Muscle layer of duodenum (tissue), 2 donors: ENCODE results near the gene HES1.
"Not testable (repeated sequence)": the region's sequence is repeated elsewhere in the genome, so short reads cannot be mapped to it uniquely, and the experiment has no call there.

Experiments
- H3K27ac ChIP-seq: one replicate; pipeline ENCODE4 v1.7.0; 2013; ENCODE audit warnings: mild to moderate bottlenecking, low read length
- H3K27me3 ChIP-seq: one replicate; pipeline ENCODE4 v1.7.0; 2013; ENCODE audit warnings: low read depth, mild to moderate bottlenecking, control low read depth, low read length
- H3K36me3 ChIP-seq, 2 donors: one replicate each; pipeline ENCODE4 v1.7.0; 2013; ENCODE audit warnings: low read length in 2 of 2, control low read depth in 1 of 2, mild to moderate bottlenecking in 1 of 2; ENCODE audit not compliant: insufficient read depth in 2 of 2, control insufficient read depth in 1 of 2
- H3K4me1 ChIP-seq, 2 donors: one replicate each; pipeline ENCODE4 v1.7.0; 2013; ENCODE audit warnings: low read length in 2 of 2, mild to moderate bottlenecking in 2 of 2, control low read depth in 1 of 2, moderate library complexity in 1 of 2; ENCODE audit not compliant: insufficient read depth in 2 of 2, control insufficient read depth in 1 of 2
- H3K4me3 ChIP-seq, 2 donors: one replicate each; pipeline ENCODE4 v1.7.0; 2013; ENCODE audit warnings: low read length in 2 of 2, low read depth in 1 of 2, mild to moderate bottlenecking in 1 of 2
- H3K9me3 ChIP-seq, 2 donors: one replicate each; pipeline ENCODE4 v1.7.0; 2013; ENCODE audit warnings: low read length in 2 of 2, control low read depth in 1 of 2, mild to moderate bottlenecking in 1 of 2; ENCODE audit not compliant: control insufficient read depth in 1 of 2
- donor health status: healthy.

HES1 gene

DNA sequence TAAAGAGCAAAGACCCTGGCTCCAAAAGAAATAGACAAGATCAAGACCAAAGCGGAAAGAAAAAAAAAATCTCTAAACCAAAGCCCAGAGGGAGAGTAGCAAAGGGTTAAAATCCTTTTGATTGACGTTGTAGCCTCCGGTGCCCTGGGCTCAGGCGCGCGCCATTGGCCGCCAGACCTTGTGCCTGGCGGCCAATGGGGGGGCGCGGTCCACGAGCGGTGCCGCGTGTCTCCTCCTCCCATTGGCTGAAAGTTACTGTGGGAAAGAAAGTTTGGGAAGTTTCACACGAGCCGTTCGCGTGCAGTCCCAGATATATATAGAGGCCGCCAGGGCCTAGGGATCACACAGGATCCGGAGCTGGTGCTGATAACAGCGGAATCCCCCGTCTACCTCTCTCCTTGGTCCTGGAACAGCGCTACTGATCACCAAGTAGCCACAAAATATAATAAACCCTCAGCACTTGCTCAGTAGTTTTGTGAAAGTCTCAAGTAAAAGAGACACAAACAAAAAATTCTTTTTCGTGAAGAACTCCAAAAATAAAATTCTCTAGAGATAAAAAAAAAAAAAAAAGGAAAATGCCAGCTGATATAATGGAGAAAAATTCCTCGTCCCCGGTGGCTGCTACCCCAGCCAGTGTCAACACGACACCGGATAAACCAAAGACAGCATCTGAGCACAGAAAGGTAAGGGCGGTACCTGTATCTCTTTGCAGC is at the start of gene HES1:
Gene HES1, plus strand, starts transcription at position 343 of the 713 bp plus-strand sequence. Its CDS starts 233 bp downstream, at position 576.
- peaks cover 15 to 17% of the 10 kb centered on the region in 2 donors for H3K4me1 ChIP-seq
- H3K36me3 ChIP-seq, result peaks cover 0 to 3% of the 10 kb centered on the region in 2 donors
- H3K4me3 ChIP-seq, result peak within 1 kb of the TSS; percentile 82 to 85
- H3K9me3 ChIP-seq, result no peaks in the 10 kb centered on the region
- no peaks in the 10 kb centered on the region for H3K27me3 ChIP-seq
- peak within 1 kb of the TSS; percentile 94 for H3K27ac ChIP-seq

DNA sequence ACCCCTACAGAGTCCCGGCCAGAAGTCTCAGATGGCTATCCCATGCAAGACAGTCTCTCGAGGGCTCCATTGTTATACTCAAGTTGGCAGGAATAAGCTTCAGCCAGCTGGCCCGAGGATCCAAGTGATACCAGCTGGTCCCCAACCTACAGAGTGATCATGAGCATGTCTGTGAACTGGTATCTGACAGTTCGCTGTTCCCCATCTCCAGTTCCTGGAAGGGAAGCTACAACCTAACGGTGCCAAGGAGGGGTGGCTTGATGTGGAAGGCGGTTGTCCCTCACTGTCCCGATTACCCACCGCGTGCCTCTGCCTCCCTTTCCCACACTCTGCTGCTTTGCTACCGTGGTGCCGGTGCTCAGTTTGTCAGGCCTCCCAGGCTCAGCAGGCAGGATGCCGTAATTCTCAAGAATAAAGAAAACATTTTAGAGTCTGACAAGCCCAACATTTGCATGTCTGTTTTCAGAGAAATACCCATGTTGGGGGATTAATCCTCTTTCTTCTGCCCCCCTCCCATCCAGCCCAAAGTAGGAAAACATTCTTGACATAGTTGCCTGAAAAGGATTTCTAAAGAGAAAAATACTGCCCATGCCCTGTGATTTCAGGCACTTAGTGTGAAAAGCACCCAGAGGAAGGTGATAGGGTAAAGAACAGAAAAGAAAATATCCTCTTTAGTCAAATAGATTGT is 49.4 kb upstream of the HES1 start:
- H3K4me1 ChIP-seq, result no peaks in the 10 kb centered on the region
- no peaks in the 10 kb centered on the region for H3K36me3 ChIP-seq
- H3K4me3 ChIP-seq, result no peak overlapping the region
- H3K27me3 ChIP-seq, result no peaks in the 10 kb centered on the region
- no peak overlapping the region for H3K27ac ChIP-seq
- H3K9me3 ChIP-seq, result no peaks in the 10 kb centered on the region

DNA sequence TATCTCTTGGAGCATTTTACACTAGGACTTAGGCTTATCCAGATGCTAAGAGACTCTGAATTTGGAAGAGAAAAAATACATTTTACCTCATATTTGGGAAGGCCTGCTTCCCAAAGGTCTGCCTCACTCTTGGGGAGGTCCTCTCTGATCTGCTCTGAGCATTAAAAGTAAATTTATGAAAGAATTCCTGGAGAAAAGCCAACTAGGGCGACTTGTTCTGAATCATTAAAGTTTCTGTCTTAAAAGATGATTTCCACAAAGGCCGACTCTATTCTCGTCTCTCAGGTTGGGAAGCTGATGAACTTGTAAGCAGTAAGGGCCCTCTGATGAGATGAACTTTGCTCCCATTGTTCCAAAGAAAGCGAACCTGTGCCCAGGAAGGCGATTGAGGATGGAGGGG is 48.7 kb upstream of the HES1 start:
- H3K4me3 ChIP-seq, result no peak overlapping the region
- H3K4me1 ChIP-seq, result no peaks in the 10 kb centered on the region
- no peak overlapping the region for H3K27ac ChIP-seq
- H3K27me3 ChIP-seq, result no peaks in the 10 kb centered on the region
- no peaks in the 10 kb centered on the region for H3K9me3 ChIP-seq
- H3K36me3 ChIP-seq, result no peaks in the 10 kb centered on the region

GRCh38 chr3:194087995-194088855 is 47.7 kb upstream of the HES1 start:
- H3K27ac ChIP-seq, result no peak overlapping the region

DNA sequence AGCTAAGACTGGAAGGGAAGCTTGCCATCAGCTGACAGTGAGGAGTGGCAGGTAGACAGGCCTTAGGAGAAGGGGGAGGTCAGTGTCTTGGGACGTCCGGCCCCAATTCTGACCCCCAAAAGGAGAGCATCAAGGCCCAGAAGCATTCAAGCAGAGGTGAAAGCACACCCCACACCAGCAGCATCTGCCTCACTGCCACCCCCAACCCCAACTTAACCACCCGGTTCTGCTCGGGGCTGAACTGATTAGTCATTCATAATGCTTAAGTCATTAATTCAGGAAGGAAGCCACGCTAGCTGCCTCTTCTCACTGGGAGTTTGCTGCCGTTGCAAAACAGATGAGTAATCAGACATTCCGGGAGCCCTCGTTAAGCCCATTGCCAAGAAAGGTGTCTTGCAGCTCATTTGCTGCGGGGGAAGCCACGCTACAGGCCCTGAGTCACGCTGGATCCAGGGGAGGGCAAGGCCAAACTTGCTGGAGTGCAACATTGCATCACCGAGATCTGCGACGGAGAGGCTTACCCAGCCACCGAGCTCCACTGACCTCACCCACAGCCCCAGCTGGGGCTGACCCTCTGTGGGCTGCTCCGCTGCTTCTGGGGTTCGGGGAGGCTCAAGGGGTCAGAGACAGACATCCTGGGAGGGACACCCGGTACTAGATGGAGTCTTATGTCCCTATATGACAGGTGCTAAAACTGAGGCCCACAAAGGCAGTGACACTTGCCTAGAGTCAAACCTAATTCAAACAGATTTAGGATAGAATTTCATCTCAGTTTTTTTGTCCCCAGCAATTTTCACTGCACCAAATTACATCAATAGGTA is 46.4 kb upstream of the HES1 start:
- H3K4me1 ChIP-seq, result no peaks in the 10 kb centered on the region
- H3K27ac ChIP-seq, result peak overlapping the region; percentile 19
- H3K27me3 ChIP-seq, result no peaks in the 10 kb centered on the region
- H3K36me3 ChIP-seq, result no peaks in the 10 kb centered on the region
- no peaks in the 10 kb centered on the region for H3K9me3 ChIP-seq
- no peak overlapping the region for H3K4me3 ChIP-seq

More at GRCh38 chr3:194087995-194088855, 47.7 kb upstream of the HES1 start:
- Histone ChIP-seq H3K9me3 (no peaks in the 10 kb centered on the region), H3K4me1 (no peaks in the 10 kb centered on the region), H3K27me3 (no peaks in the 10 kb centered on the region), H3K4me3 (no peak overlapping the region), H3K36me3 (no peaks in the 10 kb centered on the region)

GRCh38 chr3:194090178-194090555 is 45.8 kb upstream of the HES1 start:
- H3K36me3 ChIP-seq, H3K9me3 ChIP-seq, H3K4me3 ChIP-seq, H3K27me3 ChIP-seq, H3K4me1 ChIP-seq: not testable (repeated sequence)
- H3K27ac ChIP-seq, result peak overlapping the region; percentile 19

DNA sequence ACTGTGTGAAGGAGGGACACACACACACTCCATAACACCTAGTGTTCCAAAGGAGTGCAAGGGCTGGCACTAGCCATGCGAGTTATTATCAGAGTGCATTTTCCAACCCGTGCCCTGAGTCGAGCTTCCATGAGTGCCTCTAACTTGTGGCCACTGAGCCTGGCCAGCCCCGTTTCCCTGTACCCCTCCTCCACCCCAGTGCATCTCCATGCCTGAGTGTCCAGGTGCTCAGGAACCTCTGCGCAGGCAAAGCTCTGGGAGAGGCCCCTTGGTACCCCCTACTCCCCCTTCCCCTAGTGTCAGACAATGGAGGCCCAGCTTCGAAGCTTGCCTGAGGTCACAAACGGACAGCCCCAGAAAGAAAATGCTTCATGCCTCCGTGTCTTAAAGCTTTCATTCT is 45.2 kb upstream of the HES1 start:
- H3K4me3 ChIP-seq, result no peak overlapping the region
- H3K36me3 ChIP-seq, result no peaks in the 10 kb centered on the region
- no peaks in the 10 kb centered on the region for H3K27me3 ChIP-seq
- no peak overlapping the region for H3K27ac ChIP-seq
- H3K9me3 ChIP-seq, result no peaks in the 10 kb centered on the region
- H3K4me1 ChIP-seq, result no peaks in the 10 kb centered on the region

DNA sequence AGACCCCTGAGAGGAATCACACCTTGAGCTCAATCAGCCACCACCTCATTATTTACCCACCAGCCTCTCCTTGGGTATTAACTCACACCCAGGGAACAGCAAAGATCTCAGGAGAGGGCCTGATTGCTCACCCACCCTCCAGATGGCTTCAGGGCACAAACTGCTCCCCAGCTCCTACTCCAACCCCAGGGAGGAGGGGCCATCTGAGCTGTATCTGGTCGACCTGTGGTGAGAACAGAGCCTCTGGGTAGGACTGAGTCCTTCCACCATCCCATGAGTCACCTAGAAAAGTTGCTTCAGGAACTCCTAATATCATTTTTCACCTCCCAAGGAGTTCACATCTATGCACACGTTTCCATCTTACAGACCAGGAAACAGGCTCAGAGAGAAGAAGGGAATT is 44.8 kb upstream of the HES1 start:
- no peak overlapping the region for H3K4me3 ChIP-seq
- H3K36me3 ChIP-seq, result no peaks in the 10 kb centered on the region
- H3K27me3 ChIP-seq, result no peaks in the 10 kb centered on the region
- no peak overlapping the region for H3K27ac ChIP-seq
- no peaks in the 10 kb centered on the region for H3K4me1 ChIP-seq
- H3K9me3 ChIP-seq, result no peaks in the 10 kb centered on the region

DNA sequence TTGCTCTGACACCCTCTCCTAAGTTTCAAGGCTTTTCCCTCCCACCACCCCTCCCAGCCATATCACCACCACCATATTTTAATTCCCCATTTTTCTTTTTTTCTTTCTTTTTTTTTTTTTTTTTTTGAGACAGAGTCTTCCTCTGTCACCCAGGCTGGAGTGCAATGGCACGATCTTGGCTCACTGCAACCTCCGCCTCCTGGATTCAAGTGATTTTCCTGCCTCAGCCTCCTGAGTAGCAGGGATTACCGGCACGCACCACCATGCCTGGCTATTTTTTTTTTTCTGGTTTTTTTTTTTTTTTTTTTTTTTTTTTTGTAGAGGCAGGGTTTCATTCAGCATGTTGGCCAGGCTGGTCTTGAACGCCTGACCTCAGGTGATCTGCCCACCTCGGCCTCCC is 44.1 kb upstream of the HES1 start:
- not testable (repeated sequence) for H3K27ac ChIP-seq, H3K9me3 ChIP-seq, H3K36me3 ChIP-seq, H3K4me3 ChIP-seq, H3K4me1 ChIP-seq, H3K27me3 ChIP-seq

DNA sequence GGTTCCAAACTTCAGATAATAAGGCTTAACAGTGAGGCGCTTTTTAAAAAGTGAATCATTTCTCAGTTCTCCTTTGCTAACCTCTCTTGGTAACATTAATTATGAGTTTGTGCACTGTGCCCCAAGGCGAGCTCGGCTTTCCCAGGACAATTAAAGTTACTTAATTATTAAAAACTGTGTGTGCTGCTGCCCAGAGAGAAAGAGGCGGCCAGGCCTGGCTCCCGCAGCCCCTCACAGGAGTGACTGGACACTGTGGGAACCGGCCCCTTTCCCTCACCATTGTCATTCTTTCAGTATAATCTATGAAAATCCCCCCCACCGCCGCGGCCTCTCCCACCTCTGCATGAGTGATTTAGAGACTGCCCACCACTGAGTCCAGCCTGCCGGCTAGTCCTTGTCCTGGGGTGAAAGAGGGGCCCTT is 43.1 kb upstream of the HES1 start:
- no peaks in the 10 kb centered on the region for H3K9me3 ChIP-seq
- no peaks in the 10 kb centered on the region for H3K4me1 ChIP-seq
- no peak overlapping the region for H3K27ac ChIP-seq
- H3K27me3 ChIP-seq, result no peaks in the 10 kb centered on the region
- H3K4me3 ChIP-seq, result no peak overlapping the region
- H3K36me3 ChIP-seq, result no peaks in the 10 kb centered on the region

GRCh38 chr3:194093842-194094241 is 42.1 kb upstream of the HES1 start:
- Histone ChIP-seq H3K36me3 (no peaks in the 10 kb centered on the region), H3K4me1 (no peaks in the 10 kb centered on the region), H3K4me3 (no peak overlapping the region), H3K9me3 (no peaks in the 10 kb centered on the region), H3K27me3 (no peaks in the 10 kb centered on the region), H3K27ac (no peak overlapping the region)
